ENCODE results near the gene NUDT5.
"Not testable (repeated sequence)": the region's sequence is repeated elsewhere in the genome, so short reads cannot be mapped to it uniquely, and the experiment has no call there.

The NUDT5 gene

DNA sequence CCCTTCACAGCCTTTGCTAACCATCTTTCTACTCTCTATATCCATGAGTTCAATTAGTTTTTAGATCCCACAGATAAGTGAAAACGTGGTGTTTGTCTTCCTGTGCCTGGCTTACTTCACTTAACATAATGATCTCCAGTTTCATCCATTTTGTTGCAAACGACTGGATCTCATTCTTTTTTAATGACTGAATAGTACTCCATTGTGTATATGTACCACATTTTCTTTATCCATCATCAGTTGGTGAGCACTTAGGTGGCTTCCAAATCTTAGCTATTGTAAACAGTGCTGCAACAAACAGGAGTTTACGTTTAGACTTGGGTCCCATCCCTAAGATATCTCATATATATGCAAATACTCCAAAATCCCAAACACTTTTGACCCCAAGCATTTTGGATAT is 9.4 kb upstream of the NUDT5 start:
- no peak for DNase-seq (ENCODE audit: low spot score)

- DNase-seq (ENCODE audit: low spot score): no peak
Observed at GRCh38 chr10:12202226-12202625, 6.5 kb upstream of the NUDT5 start.

- no peak for DNase-seq (ENCODE audit: low spot score)
Observed at GRCh38 chr10:12201543-12201942, 5.9 kb upstream of the NUDT5 start.

DNA sequence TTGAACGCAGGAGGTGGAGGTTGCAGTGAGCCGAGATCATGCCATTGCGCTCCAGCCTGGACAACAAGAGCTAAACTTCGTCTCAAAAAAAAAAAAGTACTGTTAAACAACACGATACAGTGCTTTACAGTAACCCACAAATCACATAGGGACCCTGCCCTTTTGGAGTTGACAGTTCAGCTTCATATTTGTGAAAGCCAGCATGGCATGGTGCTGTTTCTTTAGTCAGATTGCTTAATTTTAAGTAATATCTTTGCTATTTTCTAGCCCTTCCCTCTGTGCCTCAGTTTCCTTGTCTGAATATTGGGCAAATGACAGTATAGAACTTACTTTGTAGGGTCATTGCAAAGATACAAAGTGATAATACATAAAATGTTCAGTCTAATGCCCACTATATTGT is 5.2 kb upstream of the NUDT5 start:
- no peak for DNase-seq (ENCODE audit: low spot score)

DNA sequence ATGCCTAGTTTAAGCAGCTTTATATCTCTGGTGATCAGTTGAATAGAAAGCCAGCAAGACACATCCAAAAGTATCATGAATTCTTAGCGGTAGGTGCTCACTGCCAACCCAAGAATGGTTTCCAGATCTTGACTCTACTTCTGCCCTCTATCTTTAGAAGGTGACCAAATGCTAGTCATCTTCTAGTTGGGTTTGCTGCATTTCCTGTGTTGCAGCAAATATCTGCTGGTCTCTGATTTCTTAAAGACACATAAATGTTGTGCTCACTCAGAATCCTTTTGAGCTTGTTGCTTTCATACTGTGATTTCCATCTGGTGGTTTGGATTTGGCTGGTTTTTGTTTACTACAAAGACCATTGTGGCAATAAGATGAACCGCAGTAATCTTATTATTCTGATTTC is 2.5 kb upstream of the NUDT5 start:
- no peak for DNase-seq (ENCODE audit: low spot score)

- DNase-seq (ENCODE audit: low spot score): no peak
Observed at GRCh38 chr10:12196531-12197211, 980 bp upstream of the NUDT5 start.

DNA sequence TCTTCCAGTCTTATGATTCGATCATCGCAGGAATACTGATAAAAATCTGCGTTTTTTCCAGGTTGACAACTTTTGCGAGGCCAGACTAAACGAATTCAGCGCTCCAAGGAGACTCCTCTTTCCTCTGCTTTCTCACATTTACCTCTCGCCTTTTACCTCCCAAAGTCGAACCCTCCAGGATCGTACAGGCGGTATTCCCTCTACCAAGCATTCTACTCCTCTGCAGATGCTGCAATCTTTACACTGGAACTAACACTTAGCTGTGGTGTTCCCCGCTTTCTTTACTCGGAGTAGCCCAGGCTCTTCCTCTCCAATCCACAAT is 449 bp downstream of the NUDT5 start:
- no peak for DNase-seq (ENCODE audit: low spot score)

DNA sequence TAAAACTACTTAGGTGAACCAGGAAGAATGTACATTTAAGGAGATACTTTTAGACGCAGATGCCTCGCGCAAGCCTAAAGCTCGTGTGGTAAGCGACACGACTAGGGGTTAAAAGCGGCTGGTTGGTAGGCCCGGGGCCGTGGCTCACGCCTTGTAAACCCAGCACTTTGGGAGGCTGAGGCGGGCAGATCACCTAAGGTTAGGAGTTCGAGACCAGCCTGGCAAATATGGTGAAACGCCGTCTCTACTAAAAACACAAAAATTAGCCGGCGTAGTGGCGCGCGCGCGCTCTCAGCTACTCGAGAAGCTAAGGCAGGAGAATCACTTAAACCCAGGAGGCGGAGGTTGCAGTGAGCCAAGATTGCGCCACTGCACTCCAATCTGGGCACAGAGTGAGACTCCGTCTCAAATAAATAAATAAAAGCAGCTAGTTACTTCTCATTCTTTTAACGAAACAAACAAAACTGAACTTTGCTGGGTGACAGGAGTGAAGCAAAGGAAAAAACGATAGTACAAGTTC is 879 bp downstream of the NUDT5 start:
- DNase-seq (ENCODE audit: low spot score): peak; percentile 33

- DNase-seq (ENCODE audit: low spot score): no peak
Observed at GRCh38 chr10:12193193-12193592, 2.5 kb downstream of the NUDT5 start.

DNA sequence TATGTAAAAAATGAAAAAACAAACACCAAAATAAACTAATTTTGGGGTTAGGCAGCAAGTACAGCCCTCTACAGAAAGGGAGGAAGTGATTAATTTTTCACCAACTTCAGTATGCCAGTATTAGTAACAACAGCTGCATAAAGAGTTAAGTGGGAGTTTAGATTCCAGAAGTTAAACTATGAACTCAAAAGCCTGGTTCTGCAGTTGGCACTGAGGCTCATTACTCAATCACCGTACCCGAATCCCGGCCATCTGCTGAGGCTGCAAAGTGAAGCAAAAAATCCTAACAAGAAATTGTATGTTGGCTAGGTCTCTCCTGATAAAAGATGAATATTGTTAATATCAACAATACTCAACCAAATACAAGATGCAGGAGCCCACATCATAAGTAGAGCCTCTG is 4.0 kb downstream of the NUDT5 start:
- DNase-seq (ENCODE audit: low spot score): no peak

GRCh38 chr10:12189426-12189825 is 6.3 kb downstream of the NUDT5 start:
- no peak for DNase-seq (ENCODE audit: low spot score)

DNA sequence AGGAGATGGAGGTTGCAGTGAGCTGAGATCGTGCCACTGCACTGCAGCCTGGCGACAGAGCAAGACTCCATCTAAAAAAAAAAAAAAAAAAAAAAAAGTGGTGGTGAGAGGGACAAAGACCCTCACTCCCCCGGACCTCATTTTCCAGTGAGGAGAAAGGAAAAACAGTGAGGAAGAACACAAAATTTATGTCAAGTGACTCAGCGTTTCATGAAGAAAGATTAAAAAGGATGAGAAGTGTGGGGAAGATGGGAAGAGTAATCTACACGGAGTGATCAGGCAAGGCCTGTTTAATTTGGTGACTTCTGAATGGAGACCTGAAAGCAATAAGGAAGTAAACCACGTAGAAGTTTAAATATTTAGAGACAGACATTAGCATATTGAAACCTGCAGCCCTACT is 7.0 kb downstream of the NUDT5 start:
- DNase-seq (ENCODE audit: low spot score): no peak

DNA sequence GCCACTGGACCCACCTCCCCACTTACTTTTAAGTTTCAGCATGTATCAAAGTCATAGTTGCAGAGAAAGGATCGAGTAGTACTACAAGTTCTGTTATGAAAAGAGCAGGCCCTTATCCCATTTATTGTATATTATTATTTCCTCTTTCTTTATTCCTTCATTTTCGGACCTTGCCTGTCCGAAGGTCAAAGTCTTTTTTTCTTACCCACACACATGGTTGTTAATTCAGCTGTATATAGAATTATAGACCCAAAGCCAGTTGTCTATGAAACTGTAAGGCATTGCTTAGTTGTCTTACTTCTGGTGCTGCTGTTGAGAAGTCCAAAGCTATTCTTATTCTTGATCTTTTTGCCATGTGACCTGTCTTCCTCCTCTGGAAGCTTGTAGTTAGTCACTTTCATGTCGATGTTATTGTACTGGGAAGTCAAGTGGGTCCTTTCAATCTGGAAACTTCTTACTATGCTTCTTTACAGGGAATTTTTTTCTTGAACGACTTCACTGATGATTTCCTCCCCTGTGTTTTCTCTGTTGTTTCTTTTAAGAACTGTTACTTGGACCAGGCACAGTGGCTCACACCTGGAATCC is 8.3 kb downstream of the NUDT5 start:
- no peak for DNase-seq (ENCODE audit: low spot score)

GRCh38 chr10:12186323-12186722 is 9.4 kb downstream of the NUDT5 start:
- DNase-seq (ENCODE audit: low spot score): no peak

DNA sequence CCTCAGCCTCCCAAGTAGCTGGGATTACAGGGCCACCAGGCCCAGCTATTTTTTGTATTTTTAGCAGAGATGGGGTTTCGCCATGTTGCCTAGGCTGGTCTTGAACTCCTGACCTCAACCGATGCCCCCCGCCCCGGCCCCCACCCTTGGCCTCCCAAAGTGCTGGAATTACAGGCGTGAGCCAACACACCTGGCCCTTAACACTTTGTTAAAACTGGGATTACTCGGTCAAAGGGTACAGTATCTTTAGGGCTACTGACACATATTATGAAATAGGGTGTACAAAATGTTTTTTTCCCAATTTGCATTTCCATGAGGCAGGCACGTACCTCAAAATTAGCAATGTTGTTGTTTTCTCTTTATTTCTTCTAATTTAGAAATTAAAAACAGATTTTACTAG is 11.5 kb downstream of the NUDT5 start:
- no peak for DNase-seq (ENCODE audit: low spot score)

GRCh38 chr10:12181065-12181775 is 14.5 kb downstream of the NUDT5 start:
- DNase-seq (ENCODE audit: low spot score): no peak

- no peak for DNase-seq (ENCODE audit: low spot score)
Observed at GRCh38 chr10:12180221-12180974, 15.3 kb downstream of the NUDT5 start.

GRCh38 chr10:12179606-12180170 is 16.0 kb downstream of the NUDT5 start:
- no peak for DNase-seq (ENCODE audit: low spot score)

GRCh38 chr10:12177642-12178041 is 18.0 kb downstream of the NUDT5 start:
- DNase-seq (ENCODE audit: low spot score): no peak

DNA sequence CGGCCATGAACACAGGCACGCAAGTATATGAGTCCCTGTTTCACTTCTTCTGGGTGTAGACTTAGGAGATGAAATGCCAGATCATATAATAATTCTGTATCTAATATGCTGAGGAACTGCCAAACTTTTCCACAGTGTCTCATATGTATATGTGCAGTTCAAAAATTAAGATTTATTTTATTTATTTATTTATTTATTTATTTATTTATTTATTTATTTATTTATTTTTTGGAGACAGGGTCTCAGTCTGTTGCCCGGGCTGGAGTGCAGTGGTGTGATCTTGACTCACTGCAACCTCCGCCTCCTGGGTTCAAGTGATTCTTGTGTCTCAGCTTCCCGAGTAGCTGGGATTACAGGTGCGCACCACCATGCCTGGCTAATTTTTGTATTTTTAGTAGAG is 24.2 kb downstream of the NUDT5 start:
- not testable (repeated sequence) for DNase-seq (ENCODE audit: low spot score)

DNA sequence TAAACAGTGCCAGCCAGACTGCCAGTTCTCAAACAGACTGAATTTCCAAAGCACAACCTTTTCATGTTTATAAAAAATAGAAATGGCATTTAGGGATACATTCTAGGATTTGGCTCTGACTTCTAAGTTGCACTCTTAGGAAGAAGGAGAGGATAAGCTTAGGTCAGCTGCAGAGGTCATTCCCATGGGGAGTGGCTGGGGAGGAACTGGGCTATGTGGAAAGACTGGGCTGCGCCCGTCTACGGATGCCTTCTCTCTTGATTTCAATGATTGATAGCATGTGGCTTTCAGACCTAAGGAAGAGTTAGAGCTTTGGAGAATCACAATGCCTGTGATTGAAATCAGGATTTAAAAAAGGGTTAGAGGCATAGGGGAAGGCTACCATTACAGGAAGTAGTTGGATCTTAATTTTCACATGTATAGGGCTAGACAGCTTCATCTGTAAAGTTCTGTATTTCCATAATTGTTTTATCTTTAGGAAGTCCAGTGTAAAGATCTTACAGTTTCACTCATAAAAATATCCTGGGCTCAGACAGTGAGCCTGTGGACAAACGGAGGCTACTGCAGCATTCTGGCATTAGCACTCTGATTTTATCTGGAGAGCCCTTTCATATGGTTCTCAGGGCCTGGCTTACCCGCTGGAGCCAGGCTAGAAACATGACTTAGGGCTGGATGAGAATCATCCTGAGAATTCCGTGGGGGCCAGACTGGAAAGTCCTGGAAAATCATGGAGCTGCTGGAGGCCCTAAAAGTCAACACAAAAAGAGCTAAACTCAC is 29.5 kb downstream of the NUDT5 start:
- DNase-seq (ENCODE audit: low spot score): no peak

GRCh38 chr10:12165036-12165435 is 30.7 kb downstream of the NUDT5 start:
- DNase-seq (ENCODE audit: low spot score): no peak
